GM08714 (cell line): ENCODE data around the gene ABCD3.

Experiments used
- H3K4me3 ChIP-seq: fragments of 200-500 bp; sonication (Bioruptor generic); 2 replicates; pipeline ENCODE4 v1.5.1; 2014; ENCODE audit warnings: mild to moderate bottlenecking, low read length, inconsistent platforms
- ZNF274 ChIP-seq: IDR thresholded peaks from 2 replicates; pipeline ENCODE4 v1.6.1; 2012; ENCODE audit warnings: mild to moderate bottlenecking, low read depth, low read length

Gene ABCD3

DNA sequence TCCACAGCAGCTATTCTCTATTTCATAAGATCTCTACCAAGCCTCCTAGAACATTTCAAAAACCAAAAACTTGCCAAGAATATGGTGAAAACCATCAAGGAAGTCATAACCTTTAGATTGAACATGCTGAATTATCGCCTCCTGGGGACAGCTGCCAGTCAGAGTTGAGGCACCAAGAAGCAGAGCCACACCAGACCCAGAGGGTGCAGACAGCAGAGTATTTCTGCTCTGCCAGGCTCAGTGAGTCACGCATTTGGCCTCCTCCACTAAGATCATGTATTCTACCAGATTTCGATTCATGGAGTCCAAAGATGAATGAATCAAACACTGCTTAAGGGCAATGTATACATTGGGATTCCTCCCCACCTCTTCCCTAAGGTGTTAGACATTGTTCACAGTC, 121.3 kb downstream of the ABCD3 start:
- TF ChIP-seq ZNF274, result no peak
- no peak overlapping the region for H3K4me3 ChIP-seq

GRCh38 chr1:94540440-94541245, 122.5 kb downstream of the ABCD3 start:
- peak overlapping the region; percentile 59 for H3K4me3 ChIP-seq
- TF ChIP-seq ZNF274, result no peak

- TF ChIP-seq ZNF274, result no peak
- H3K4me3 ChIP-seq, result peak within 1 kb of the TSS; percentile 68
Observed at GRCh38 chr1:94541246-94542087, 123.3 kb downstream of the ABCD3 start, which contains the start of gene F3. Gene F3 (minus strand): TSS chr1:94541759. CDS start chr1:94541636, 123 bp downstream.

DNA sequence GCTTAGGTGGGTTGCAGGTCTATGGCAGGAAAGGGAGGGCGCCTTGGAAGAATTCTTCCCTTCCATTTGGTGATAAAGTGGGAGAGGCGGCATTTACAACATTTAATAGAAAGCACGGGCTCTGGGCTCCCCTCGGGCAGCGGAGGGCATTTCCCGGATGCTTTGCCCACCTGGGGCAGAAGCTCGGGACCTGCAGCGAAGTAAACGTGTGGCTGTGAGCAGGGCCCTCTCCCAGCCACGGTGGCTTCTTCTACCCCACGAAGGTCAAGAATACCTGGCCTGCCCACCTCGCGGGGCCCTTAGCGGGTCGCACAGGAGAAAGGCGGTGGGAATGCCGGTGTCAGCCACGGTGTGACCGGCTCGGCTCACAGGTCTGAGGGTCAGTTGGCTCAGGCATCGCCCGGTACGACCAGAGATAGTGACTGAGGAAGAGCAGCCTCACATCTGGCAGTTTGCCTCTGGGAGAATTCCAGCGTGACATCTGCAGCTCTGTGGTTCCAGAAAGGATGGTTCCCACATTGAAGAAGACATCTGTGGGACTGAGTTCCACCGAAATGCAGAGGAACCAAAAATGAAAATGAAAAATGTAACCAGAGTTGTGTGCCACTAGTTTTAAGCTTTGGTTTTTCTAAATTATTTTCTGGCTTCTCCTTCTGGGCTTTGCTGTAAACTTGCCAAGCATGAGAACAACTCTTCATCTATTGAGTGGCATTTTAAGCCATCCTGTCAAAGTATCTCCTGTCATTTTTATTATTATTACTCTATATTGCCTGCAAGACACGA, 124.1 kb downstream of the ABCD3 start:
- peak overlapping the region; percentile 68; the same call in 1 of the 2 replicates for H3K4me3 ChIP-seq
- TF ChIP-seq ZNF274, result no peak

- no peak overlapping the region for H3K4me3 ChIP-seq
- no peak for TF ChIP-seq ZNF274
Observed at GRCh38 chr1:94543001-94543400, 124.8 kb downstream of the ABCD3 start.

GRCh38 chr1:94543893-94544635, 125.9 kb downstream of the ABCD3 start:
- no peak for TF ChIP-seq ZNF274
- no peak overlapping the region for H3K4me3 ChIP-seq

GRCh38 chr1:94544706-94545490, 126.7 kb downstream of the ABCD3 start:
- H3K4me3 ChIP-seq, result no peak overlapping the region
- no peak for TF ChIP-seq ZNF274

DNA sequence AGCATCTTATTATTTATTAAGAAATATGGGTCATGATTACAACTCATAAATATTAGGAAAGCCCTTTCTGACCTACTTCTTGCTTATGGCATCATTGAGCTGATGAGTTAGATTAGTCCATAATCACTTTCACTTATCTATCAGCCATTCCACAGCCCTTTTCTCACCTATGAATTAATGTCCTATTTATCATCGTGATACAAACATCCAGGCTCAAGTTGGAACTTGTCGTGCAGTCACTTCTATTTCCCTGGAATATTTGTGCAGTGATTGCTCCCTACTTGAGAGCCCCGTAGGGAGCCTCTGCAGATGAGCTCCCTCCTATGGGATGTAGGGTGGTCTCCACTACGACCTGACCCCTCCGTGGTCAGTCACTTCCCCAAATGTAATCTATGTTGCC, 131.5 kb downstream of the ABCD3 start:
- TF ChIP-seq ZNF274, result no peak
- H3K4me3 ChIP-seq, result no peak overlapping the region

GRCh38 chr1:94550396-94550795, 132.2 kb downstream of the ABCD3 start:
- no peak overlapping the region for H3K4me3 ChIP-seq
- TF ChIP-seq ZNF274, result no peak

GRCh38 chr1:94550800-94551241, 132.6 kb downstream of the ABCD3 start:
- no peak for TF ChIP-seq ZNF274
- no peak overlapping the region for H3K4me3 ChIP-seq

GRCh38 chr1:94551449-94551848, 133.3 kb downstream of the ABCD3 start:
- no peak overlapping the region for H3K4me3 ChIP-seq
- no peak for TF ChIP-seq ZNF274

DNA sequence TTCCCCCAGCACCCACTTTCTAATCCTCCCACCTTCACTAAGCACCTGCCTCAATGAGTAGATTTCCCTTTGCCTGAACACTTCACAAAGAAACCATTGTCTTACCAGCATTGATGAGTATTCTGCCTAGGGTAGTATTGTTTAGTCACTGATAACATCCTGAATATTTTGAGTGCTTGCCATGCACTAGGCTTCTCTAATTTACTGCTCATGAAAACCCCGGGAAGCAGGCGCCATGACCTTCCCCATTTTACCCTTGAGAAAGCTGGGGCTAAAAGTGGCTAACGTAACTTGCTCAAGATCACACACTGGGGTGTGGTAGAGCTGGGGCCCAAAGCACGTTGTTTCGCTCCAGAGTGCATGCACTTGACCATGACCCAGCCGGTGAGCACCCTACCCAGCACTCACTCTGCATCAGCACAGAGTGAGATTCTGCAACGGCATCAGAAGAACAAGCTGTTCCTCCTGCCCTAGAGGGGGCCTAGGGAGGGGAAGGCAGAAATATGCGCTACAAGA, 133.9 kb downstream of the ABCD3 start:
- H3K4me3 ChIP-seq, result no peak overlapping the region
- TF ChIP-seq ZNF274, result no peak

DNA sequence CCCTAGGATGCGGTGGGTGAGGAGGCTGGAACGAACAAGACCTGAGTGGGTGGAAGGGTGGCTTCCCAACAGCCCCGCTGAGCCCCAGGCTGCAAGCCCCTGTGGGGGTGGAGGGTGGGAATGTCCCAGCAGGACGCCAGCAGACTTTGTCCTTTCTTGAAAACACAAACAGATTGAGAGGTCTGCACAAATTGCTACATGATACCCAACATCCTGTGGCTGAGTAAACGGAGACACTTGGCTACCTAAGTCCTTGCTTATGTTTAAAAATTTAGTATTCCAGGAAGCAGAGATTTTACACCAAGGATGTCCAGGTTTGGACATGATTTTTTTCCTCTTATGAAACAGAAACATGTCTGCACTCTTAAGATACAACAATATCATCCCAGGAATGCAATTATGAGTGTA, 135.1 kb downstream of the ABCD3 start:
- TF ChIP-seq ZNF274, result no peak
- no peak overlapping the region for H3K4me3 ChIP-seq
